Stimulated activated CD8-positive, alpha-beta memory T cell treated with anti-CD3 and anti-CD28 coated beads, Interleukin-4, amount 100 ng/mL, for 48 hours (primary cell): ENCODE measurements around the gene LRRC53.

Source experiments
- DNase-seq: peaks from one replicate; pipeline ENCODE4 v3.0.0-alpha.2; 2020

Gene LRRC53

GRCh38 chr1:74502432-74502831, 10.0 kb downstream of the LRRC53 start:
- DNase-seq: no peak

- no peak for DNase-seq
These were observed 13.5 kb downstream of the LRRC53 start for GRCh38 chr1:74498901-74499300.

- no peak for DNase-seq
These were observed 15.7 kb downstream of the LRRC53 start for GRCh38 chr1:74496669-74497068.

GRCh38 chr1:74486036-74486435, 26.4 kb downstream of the LRRC53 start:
- no peak for DNase-seq

- no peak for DNase-seq
These were observed 26.8 kb downstream of the LRRC53 start for GRCh38 chr1:74485622-74486021.

GRCh38 chr1:74481607-74482006, 30.8 kb downstream of the LRRC53 start:
- DNase-seq: no peak

- no peak for DNase-seq
These were observed 32.3 kb downstream of the LRRC53 start for GRCh38 chr1:74480068-74480467.

GRCh38 chr1:74478979-74479378, 33.4 kb downstream of the LRRC53 start:
- no peak for DNase-seq

- DNase-seq: no peak
These were observed 37.8 kb downstream of the LRRC53 start for GRCh38 chr1:74474585-74474984.

- DNase-seq: no peak
These were observed 40.9 kb downstream of the LRRC53 start for GRCh38 chr1:74471470-74471869.

- no peak for DNase-seq
These were observed 41.5 kb downstream of the LRRC53 start for GRCh38 chr1:74470936-74471335.

- DNase-seq: no peak
These were observed 42.2 kb downstream of the LRRC53 start for GRCh38 chr1:74470251-74470650.

- DNase-seq: no peak
These were observed 43.3 kb downstream of the LRRC53 start for GRCh38 chr1:74468982-74469603.

GRCh38 chr1:74467786-74468377, 44.5 kb downstream of the LRRC53 start:
- no peak for DNase-seq

- no peak for DNase-seq
These were observed 47.2 kb downstream of the LRRC53 start for GRCh38 chr1:74465193-74465681.

- DNase-seq: no peak
These were observed 48.4 kb downstream of the LRRC53 start for GRCh38 chr1:74464037-74464436.

- no peak for DNase-seq
These were observed 49.0 kb downstream of the LRRC53 start for GRCh38 chr1:74463333-74463988.

- DNase-seq: no peak
These were observed 55.2 kb downstream of the LRRC53 start for GRCh38 chr1:74457253-74457652.

GRCh38 chr1:74455390-74455789, 57.0 kb downstream of the LRRC53 start:
- no peak for DNase-seq

GRCh38 chr1:74453277-74453676, 59.1 kb downstream of the LRRC53 start:
- DNase-seq: no peak

GRCh38 chr1:74452035-74452434, 60.4 kb downstream of the LRRC53 start:
- DNase-seq: no peak

GRCh38 chr1:74437035-74437434, 75.4 kb downstream of the LRRC53 start:
- no peak for DNase-seq

GRCh38 chr1:74436078-74436477, 76.3 kb downstream of the LRRC53 start:
- no peak for DNase-seq

GRCh38 chr1:74434321-74434720, 78.1 kb downstream of the LRRC53 start:
- no peak for DNase-seq
